ENCODE data around the gene C2orf81.
A peak's percentile ranks its signal among the peaks of the same experiment; 100 is the strongest.
"Not testable (repeated sequence)": the region's sequence is repeated elsewhere in the genome, so short reads cannot be mapped to it uniquely, and the experiment has no call there.

Gene C2orf81

GRCh38 chr2:74442483-74443297, 21.3 kb upstream of the C2orf81 start:
- not testable (repeated sequence) for FAIRE-seq

- peak; percentile 82 for FAIRE-seq
Measured at GRCh38 chr2:74441690-74442482, 20.5 kb upstream of the C2orf81 start, which contains the start of gene RTKN. TSS of gene RTKN (minus strand) at chr2:74441937. CDS start at chr2:74441816, 121 bp downstream.

GRCh38 chr2:74441170-74441689, 19.8 kb upstream of the C2orf81 start:
- no peak for FAIRE-seq

GRCh38 chr2:74440378-74441169, 19.2 kb upstream of the C2orf81 start:
- no peak for FAIRE-seq

- no peak for FAIRE-seq
Measured at GRCh38 chr2:74439803-74440377, 18.5 kb upstream of the C2orf81 start.

- no peak for FAIRE-seq
Measured at GRCh38 chr2:74439373-74439772, 18.0 kb upstream of the C2orf81 start.

- no peak for FAIRE-seq
Measured at GRCh38 chr2:74438248-74438647, 16.8 kb upstream of the C2orf81 start.

GRCh38 chr2:74436848-74437695, 15.7 kb upstream of the C2orf81 start:
- no peak for FAIRE-seq

- no peak for FAIRE-seq
Measured at GRCh38 chr2:74436111-74436805, 14.8 kb upstream of the C2orf81 start.

- FAIRE-seq: no peak
Measured at GRCh38 chr2:74430502-74430901, 9.1 kb upstream of the C2orf81 start.

- no peak for FAIRE-seq
Measured at GRCh38 chr2:74429487-74430451, 8.3 kb upstream of the C2orf81 start.

GRCh38 chr2:74428675-74429074, 7.3 kb upstream of the C2orf81 start:
- FAIRE-seq: no peak

GRCh38 chr2:74427551-74427950, 6.1 kb upstream of the C2orf81 start:
- FAIRE-seq: no peak

- no peak for FAIRE-seq
Measured at GRCh38 chr2:74426181-74426758, 4.9 kb upstream of the C2orf81 start.

- no peak for FAIRE-seq
Measured at GRCh38 chr2:74425523-74425922, 4.1 kb upstream of the C2orf81 start.

GRCh38 chr2:74424995-74425406, 3.6 kb upstream of the C2orf81 start:
- no peak for FAIRE-seq

- no peak for FAIRE-seq
Measured at GRCh38 chr2:74424139-74424992, 2.9 kb upstream of the C2orf81 start.
